ENCODE results near the gene LRMDA.

GRCh38 chr10:75386128-75386527, 45.3 kb upstream of the LRMDA start:
- TF ChIP-seq EZH2 (IDR thresholded peaks at IDR 0.05; ENCODE audit: borderline replicate concordance, low read depth, low read length, poor library complexity, severe bottlenecking): no peak
- no peak for TF ChIP-seq CTCF (conservative IDR thresholded peaks at IDR 0.05; ENCODE audit: low read depth, low read length)
